Measurements from ENCODE around the gene SIM1. TPM values are rescaled to one million over a fixed set of nuclear protein-coding genes. Genes with fewer than 3 reads are reported as not detected.

SIM1 gene
- total and polyA plus RNA-seq, 2 experiments from 2014 or later: not detected

- H3K27ac ChIP-seq: no peak overlapping the region
- no peaks in the 10 kb centered on the region for H3K27me3 ChIP-seq
- no peak overlapping the region for H3K4me3 ChIP-seq
- DNase-seq (ENCODE audit: low read depth in 1 of 2, low spot score in 1 of 2): peak in 1 of 2 donors; percentile 59
- no peaks in the 10 kb centered on the region for H3K9me3 ChIP-seq (ENCODE audit: low read depth)
- TF ChIP-seq CTCF (IDR thresholded peaks at IDR 0.05; ENCODE audit: low read depth, low read length): no peak
- no peaks in the 10 kb centered on the region for H3K4me1 ChIP-seq (ENCODE audit: low read depth)
- no peaks in the 10 kb centered on the region for H3K36me3 ChIP-seq
Observed at GRCh38 chr6:100488244-100488643, 23.5 kb upstream of the SIM1 start.

GRCh38 chr6:100487638-100488037 is 22.9 kb upstream of the SIM1 start:
- Histone ChIP-seq H3K9me3 (ENCODE audit: low read depth) (no peaks in the 10 kb centered on the region), H3K27ac (no peak overlapping the region), H3K4me3 (no peak overlapping the region), H3K36me3 (no peaks in the 10 kb centered on the region), H3K4me1 (ENCODE audit: low read depth) (no peaks in the 10 kb centered on the region), H3K27me3 (no peaks in the 10 kb centered on the region)
- no peak for DNase-seq (ENCODE audit: low read depth in 1 of 2, low spot score in 1 of 2)
- TF ChIP-seq CTCF (IDR thresholded peaks at IDR 0.05; ENCODE audit: low read depth, low read length): no peak

- DNase-seq (ENCODE audit: low read depth in 1 of 2, low spot score in 1 of 2): no peak
Observed at GRCh38 chr6:100485268-100485667, 20.5 kb upstream of the SIM1 start.

GRCh38 chr6:100484474-100484873 is 19.8 kb upstream of the SIM1 start:
- no peaks in the 10 kb centered on the region for H3K9me3 ChIP-seq (ENCODE audit: low read depth)
- H3K27ac ChIP-seq: no peak overlapping the region
- TF ChIP-seq CTCF (IDR thresholded peaks at IDR 0.05; ENCODE audit: low read depth, low read length): no peak
- no peak for DNase-seq (ENCODE audit: low read depth in 1 of 2, low spot score in 1 of 2)
- H3K4me1 ChIP-seq (ENCODE audit: low read depth): no peaks in the 10 kb centered on the region
- no peaks in the 10 kb centered on the region for H3K27me3 ChIP-seq
- no peak overlapping the region for H3K4me3 ChIP-seq
- H3K36me3 ChIP-seq: no peaks in the 10 kb centered on the region

More at GRCh38 chr6:100485268-100485667, 20.5 kb upstream of the SIM1 start:
- Histone ChIP-seq H3K4me1 (ENCODE audit: low read depth) (no peaks in the 10 kb centered on the region), H3K27me3 (no peaks in the 10 kb centered on the region), H3K36me3 (no peaks in the 10 kb centered on the region), H3K27ac (no peak overlapping the region), H3K9me3 (ENCODE audit: low read depth) (no peaks in the 10 kb centered on the region), H3K4me3 (no peak overlapping the region)
- no peak for TF ChIP-seq CTCF (IDR thresholded peaks at IDR 0.05; ENCODE audit: low read depth, low read length)

- Histone ChIP-seq H3K9me3 (ENCODE audit: low read depth) (no peaks in the 10 kb centered on the region), H3K27ac (no peak overlapping the region), H3K36me3 (no peaks in the 10 kb centered on the region), H3K4me3 (no peak overlapping the region), H3K27me3 (no peaks in the 10 kb centered on the region), H3K4me1 (ENCODE audit: low read depth) (no peaks in the 10 kb centered on the region)
- no peak for DNase-seq (ENCODE audit: low read depth in 1 of 2, low spot score in 1 of 2)
- TF ChIP-seq CTCF (IDR thresholded peaks at IDR 0.05; ENCODE audit: low read depth, low read length): no peak
Observed at GRCh38 chr6:100482698-100483097, 18.0 kb upstream of the SIM1 start.

All from cardiac muscle cell (in vitro differentiated cells and primary cell).